Natural killer cell (primary cell): ENCODE measurements around the gene ANKFY1. TPM values are rescaled to one million over a fixed set of nuclear protein-coding genes. Genes with fewer than 3 reads are reported as not detected.
A peak's percentile ranks its signal among the peaks of the same experiment; 100 is the strongest.

Source experiments
- ATAC-seq, 3 donors: fragments of 150-1000 bp in 2 of 3; fragments of 200-7000 bp in 1 of 3; cut with Tn5 transposase; 1 replicate in 1 of 3; 2 replicates in 2 of 3; pipeline ENCODE4 v1.10.0; 2021; ENCODE audit warnings: mild to moderate bottlenecking in 2 of 3, moderate library complexity in 2 of 3
- DNase-seq, 2 donors: peaks; one replicate each; pipeline versions ENCODE4 v3.0.0 to v3.0.0-alpha.2; 2013 to 2021; ENCODE audit warnings: mixed read lengths in 1 of 2
- H3K27ac ChIP-seq: one replicate; pipeline ENCODE4 v1.5.1; 2013; ENCODE audit warnings: mild to moderate bottlenecking, low read length
- H3K27me3 ChIP-seq: one replicate; pipeline ENCODE4 v1.6.1; 2013; ENCODE audit warnings: low read length; ENCODE audit not compliant: control insufficient read depth, insufficient read depth
- H3K36me3 ChIP-seq: one replicate; pipeline ENCODE4 v1.6.1; 2013; ENCODE audit warnings: low read length; ENCODE audit not compliant: control insufficient read depth, insufficient read depth
- H3K4me1 ChIP-seq: one replicate; pipeline ENCODE4 v1.6.1; 2013; ENCODE audit warnings: low read length; ENCODE audit not compliant: control insufficient read depth, insufficient read depth
- H3K4me3 ChIP-seq: one replicate; pipeline ENCODE4 v1.5.1; 2013; ENCODE audit warnings: low read length
- H3K9me3 ChIP-seq: one replicate; pipeline ENCODE4 v1.6.1; 2013; ENCODE audit warnings: low read length; ENCODE audit not compliant: control insufficient read depth, insufficient read depth
- H3K27ac Mint-ChIP-seq, 2 donors: one replicate each; pipeline ENCODE4 v1.8.0; 2022; ENCODE audit warnings: mild to moderate bottlenecking in 2 of 2, mixed read lengths in 2 of 2, moderate library complexity in 1 of 2
- H3K27me3 Mint-ChIP-seq, 2 donors: one replicate each; pipeline ENCODE4 v1.8.0; 2022; ENCODE audit warnings: low read depth in 2 of 2, mixed read lengths in 2 of 2
- H3K36me3 Mint-ChIP-seq: one replicate; pipeline ENCODE4 v1.8.0; 2022; ENCODE audit warnings: mixed read lengths
- H3K4me1 Mint-ChIP-seq, 2 donors: one replicate each; pipeline ENCODE4 v1.8.0; 2022; ENCODE audit warnings: mixed read lengths in 2 of 2
- H3K4me3 Mint-ChIP-seq: one replicate; pipeline ENCODE4 v1.8.0; 2022; ENCODE audit warnings: mild to moderate bottlenecking, moderate library complexity, mixed read lengths
- H3K9me3 Mint-ChIP-seq, 2 donors: one replicate each; pipeline ENCODE4 v1.8.0; 2022; ENCODE audit warnings: mixed read lengths in 2 of 2
- CTCF ChIP-seq: fragments of 200-600 bp; IDR thresholded peaks from one replicate; pipeline ENCODE4 v1.8.0; 2022; ENCODE audit warnings: antibody characterized with exemption
- WGBS: methylation state at CpG from one replicate; pipeline ENCODE4 v1.1.7; 2013; ENCODE audit warnings: missing lambda C conversion rate; ENCODE audit not compliant: insufficient coverage; 5-methylcytosine and 5-hydroxymethylcytosine counted together
- intact Hi-C: fragments of 100-400 bp; cut with micrococcal nuclease; formaldehyde crosslinking; loops from one replicate; pipeline ENCODE4 v1.14.2; 2022
- total RNA-seq, 4 donors: library from RNA; stranded (reverse); fragments of 120-200 nt in 1 of 4; gene quantifications; one replicate each; pipeline versions ENCODE4 v1.2.3 to v1.2.4, GENCODE V29; 2013 to 2022

The ANKFY1 gene
- total RNA-seq, 3 donors from 2014 or later (not counting 1 experiment from before 2014, with no cell fraction given) = 58.4 to 72.4 (median 68.8) TPM

GRCh38 chr17:4214157-4214556, 49.6 kb downstream of the ANKFY1 start:
- H3K27ac Mint-ChIP-seq = no peak overlapping the region

GRCh38 chr17:4209611-4210010, 54.2 kb downstream of the ANKFY1 start:
- Mint-ChIP-seq H3K27ac (no peak overlapping the region), H3K36me3 (peaks cover 11% of the 10 kb centered on the region), H3K4me3 (no peak overlapping the region), H3K9me3 (no peaks in the 10 kb centered on the region), H3K27me3 (no peaks in the 10 kb centered on the region), H3K4me1 (peaks cover 17 to 22% of the 10 kb centered on the region in 2 donors)
- Histone ChIP-seq H3K4me3 (no peak overlapping the region), H3K27ac (no peak overlapping the region), H3K27me3 (no peaks in the 10 kb centered on the region), H3K36me3 (peaks cover 37% of the 10 kb centered on the region), H3K9me3 (no peaks in the 10 kb centered on the region), H3K4me1 (peaks cover 5% of the 10 kb centered on the region)
- intact Hi-C loops = no loop called here
- no peak for TF ChIP-seq CTCF
- DNase-seq (no peak), ATAC-seq (no peak)
- WGBS = 99% methylated on average over 6 of the region's 7 CpGs

More at GRCh38 chr17:4214157-4214556, 49.6 kb downstream of the ANKFY1 start:
- Histone ChIP-seq H3K4me3 (no peak overlapping the region), H3K9me3 (no peaks in the 10 kb centered on the region), H3K27me3 (no peaks in the 10 kb centered on the region), H3K36me3 (peaks cover 13% of the 10 kb centered on the region), H3K27ac (no peak overlapping the region), H3K4me1 (peaks cover 2% of the 10 kb centered on the region)
- DNase-seq (no peak), ATAC-seq (no peak)
- Mint-ChIP-seq H3K4me1 (peaks cover 7 to 8% of the 10 kb centered on the region in 2 donors), H3K9me3 (no peaks in the 10 kb centered on the region), H3K27me3 (no peaks in the 10 kb centered on the region), H3K36me3 (peaks cover 7% of the 10 kb centered on the region), H3K4me3 (no peak overlapping the region)
- intact Hi-C loops = no loop called here
- no peak for TF ChIP-seq CTCF
- WGBS = 96% methylated on average over 3 of the region's 6 CpGs

- 97% methylated on average over 4 of the region's 4 CpGs for WGBS
- intact Hi-C loops = no loop called here
- H3K4me3 Mint-ChIP-seq = no peak overlapping the region
- peaks cover 17 to 26% of the 10 kb centered on the region in 2 donors for H3K4me1 Mint-ChIP-seq
- Histone ChIP-seq H3K9me3 (no peaks in the 10 kb centered on the region), H3K36me3 (peaks cover 43% of the 10 kb centered on the region), H3K4me1 (peaks cover 5% of the 10 kb centered on the region), H3K27ac (no peak overlapping the region), H3K27me3 (no peaks in the 10 kb centered on the region), H3K4me3 (no peak overlapping the region)
- no peaks in the 10 kb centered on the region for H3K9me3 Mint-ChIP-seq
- no peak for TF ChIP-seq CTCF
- peaks cover 11% of the 10 kb centered on the region for H3K36me3 Mint-ChIP-seq
- DNase-seq (no peak), ATAC-seq (no peak)
- H3K27me3 Mint-ChIP-seq = no peaks in the 10 kb centered on the region
- H3K27ac Mint-ChIP-seq = no peak overlapping the region
Observed at GRCh38 chr17:4208238-4208637, 55.5 kb downstream of the ANKFY1 start.

- Mint-ChIP-seq H3K9me3 (no peaks in the 10 kb centered on the region), H3K36me3 (peaks cover 11% of the 10 kb centered on the region), H3K27ac (peak overlapping the region; percentile 66 to 76), H3K4me1 (peaks cover 17 to 26% of the 10 kb centered on the region in 2 donors), H3K27me3 (no peaks in the 10 kb centered on the region), H3K4me3 (no peak overlapping the region)
- Histone ChIP-seq H3K27me3 (no peaks in the 10 kb centered on the region), H3K36me3 (peaks cover 43% of the 10 kb centered on the region), H3K9me3 (no peaks in the 10 kb centered on the region), H3K4me3 (no peak overlapping the region), H3K4me1 (peaks cover 5% of the 10 kb centered on the region), H3K27ac (no peak overlapping the region)
- no peak for TF ChIP-seq CTCF
- ATAC-seq (peak in 1 of 3 donors; percentile 53), DNase-seq (no peak)
- 9% methylated on average over 8 of the region's 10 CpGs for WGBS
- intact Hi-C loops = no loop called here
Observed at GRCh38 chr17:4206962-4207361, 56.8 kb downstream of the ANKFY1 start.
